GM12878 (cell line): ENCODE results near the gene THBD. TPM values are rescaled to one million over a fixed set of nuclear protein-coding genes. Genes with fewer than 3 reads are reported as not detected.

Experiments used
- ATAC-seq: fragments of 200-7000 bp; cut with Tn5 transposase; 3 replicates; pipeline ENCODE4 v1.9.1; 2020; ENCODE audit warnings: mild to moderate bottlenecking, moderate library complexity
- BruUV-seq: library from RNA; stranded (reverse); fragments of 400-500 nt; replicated peaks from 2 replicates; lab custom pipeline; 2021; lab: Mats Ljungman, UMichigan
- CTCF ChIA-PET: fragments of 300-600 bp; sonication (Branson Sonifier 250); formaldehyde crosslinking; extraction: SDS; loops from one replicate; lab custom pipeline; 2021; ENCODE audit warnings: inconsistent platforms; lab: Yijun Ruan, JAX
- POLR2A ChIA-PET: fragments of 350-600 bp; formaldehyde crosslinking; extraction: SDS; loops from one replicate; lab custom pipeline; 2021; ENCODE audit warnings: inconsistent platforms; lab: Charles Lee
- RAD21 ChIA-PET: fragments of 300-600 bp; sonication (Branson Sonifier 250); formaldehyde crosslinking; loops from one replicate; lab custom pipeline; 2023; ENCODE audit warnings: antibody characterized with exemption; ENCODE audit not compliant: unreplicated experiment; lab: Charles Lee
- SMC1A ChIA-PET: fragments of 300-600 bp; sonication (Branson Sonifier 250); formaldehyde crosslinking; loops from one replicate; lab custom pipeline; 2023; ENCODE audit not compliant: unreplicated experiment, uncharacterized antibody; lab: Charles Lee
- DNase-seq: peaks from one replicate; pipeline ENCODE4 v3.0.0-alpha.2; 2011; ENCODE audit warnings: low read depth, low spot score
- FAIRE-seq: peaks from 3 replicates; lab custom pipeline; 2011; peaks lifted over from hg19 to GRCh38; lab: Jason Lieb, UNC
- H2AFZ ChIP-seq: 2 replicates; pipeline ENCODE4 v1.6.0; 2011; ENCODE audit warnings: low read depth, low read length, control low read depth; ENCODE audit not compliant: control insufficient read depth
- H3K27ac ChIP-seq: 2 replicates; pipeline ENCODE4 v1.5.1; 2011; ENCODE audit warnings: control low read depth; ENCODE audit not compliant: control insufficient read depth, insufficient read depth
- H3K27me3 ChIP-seq, 2 experiments: replicated peaks in 1 of 2; 2 replicates each; pipeline versions ENCODE4 v1.6.0 to v1.6.1; 2011; ENCODE audit warnings: low read length in 1 of 2; ENCODE audit not compliant: control insufficient read depth in 2 of 2, insufficient read depth in 2 of 2
- H3K36me3 ChIP-seq, 2 experiments: 2 replicates each; pipeline ENCODE4 v1.5.1; 2011; ENCODE audit warnings: low read length in 1 of 2; ENCODE audit not compliant: control insufficient read depth in 2 of 2, insufficient read depth in 2 of 2
- H3K4me1 ChIP-seq: 2 replicates; pipeline ENCODE4 v1.6.1; 2011; ENCODE audit warnings: mild to moderate bottlenecking, low read length, moderate library complexity, mixed read lengths; ENCODE audit not compliant: control insufficient read depth, insufficient read depth
- H3K4me2 ChIP-seq: 2 replicates; pipeline ENCODE4 v1.6.0; 2011; ENCODE audit warnings: control low read depth; ENCODE audit not compliant: control insufficient read depth, insufficient read depth
- H3K4me3 ChIP-seq: fragments of 200-600 bp; sonication (generic); 2 replicates; pipeline ENCODE4 v1.5.1; 2016
- H3K79me2 ChIP-seq: 2 replicates; pipeline ENCODE4 v1.6.0; 2011; ENCODE audit warnings: low read length; ENCODE audit not compliant: control insufficient read depth, insufficient read depth
- H3K9ac ChIP-seq: 2 replicates; pipeline ENCODE4 v1.8.0; 2011; ENCODE audit warnings: low read length, control low read depth, mixed read lengths; ENCODE audit not compliant: control insufficient read depth, insufficient read depth
- H3K9me3 ChIP-seq: replicated peaks from 3 replicates; pipeline ENCODE4 v1.5.1; 2011; ENCODE audit warnings: mild to moderate bottlenecking, low read length; ENCODE audit not compliant: control insufficient read depth, insufficient read depth
- H4K20me1 ChIP-seq: 2 replicates; pipeline ENCODE4 v1.6.0; 2011; ENCODE audit not compliant: control insufficient read depth, insufficient read depth
- BMI1 ChIP-seq: fragments of 450-650 bp; IDR thresholded peaks from 2 replicates; pipeline ENCODE4 v1.6.1; 2016; ENCODE audit warnings: mild to moderate bottlenecking, moderate library complexity, borderline replicate concordance
- CBFB ChIP-seq: IDR thresholded peaks from 2 replicates; pipeline ENCODE4 v1.6.1; 2016; ENCODE audit warnings: antibody characterized with exemption, low read depth
- CHD1 ChIP-seq: IDR thresholded peaks from 2 replicates; pipeline ENCODE4 v1.6.1; 2012; ENCODE audit warnings: low read depth, low read length, improper control_type of control experiment
- DPF2 ChIP-seq: fragments of 450-650 bp; IDR thresholded peaks from 2 replicates; pipeline ENCODE4 v1.6.1; 2017; ENCODE audit warnings: mild to moderate bottlenecking
- E4F1 ChIP-seq: fragments of 450-650 bp; IDR thresholded peaks from 2 replicates; pipeline ENCODE4 v1.6.1; 2018; ENCODE audit warnings: borderline replicate concordance, mild to moderate bottlenecking; ENCODE audit not compliant: partially characterized antibody
- ETV6 ChIP-seq, 2 experiments: fragments of 450-650 bp in 1 of 2; IDR thresholded peaks in 1 of 2; conservative IDR thresholded peaks in 1 of 2; 2 replicates each; pipeline ENCODE4 v1.6.1; 2014; ENCODE audit warnings: antibody characterized with exemption in 1 of 2, borderline replicate concordance in 1 of 2, low read depth in 1 of 2, mild to moderate bottlenecking in 1 of 2, moderate library complexity in 1 of 2
- HSF1 ChIP-seq: fragments of 150-350 bp; IDR thresholded peaks from 2 replicates; pipeline ENCODE4 v1.6.1; 2014; ENCODE audit warnings: mild to moderate bottlenecking, low read depth, low read length
- JUNB ChIP-seq: IDR thresholded peaks from 2 replicates; pipeline ENCODE4 v1.6.1; 2016; ENCODE audit warnings: antibody characterized with exemption, mild to moderate bottlenecking
- NBN ChIP-seq: fragments of 450-650 bp; IDR thresholded peaks from 2 replicates; pipeline ENCODE4 v1.6.1; 2016
- PAX5 ChIP-seq: IDR thresholded peaks from 2 replicates; pipeline ENCODE4 v1.6.1; 2011; ENCODE audit warnings: low read depth, low read length, borderline replicate concordance
- SMAD1 ChIP-seq: fragments of 450-650 bp; IDR thresholded peaks from 2 replicates; pipeline ENCODE4 v1.6.1; 2018; ENCODE audit warnings: mild to moderate bottlenecking, low read depth; ENCODE audit not compliant: partially characterized antibody
- SUZ12 ChIP-seq: fragments of 200-600 bp; sonication (generic); IDR thresholded peaks from one replicate; pipeline ENCODE4 v1.6.1; 2018; ENCODE audit warnings: antibody characterized with exemption, mild to moderate bottlenecking; ENCODE audit not compliant: unreplicated experiment
- WGBS: methylation state at CpG from one replicate; pipeline ENCODE4 v1.1.6; 2016; ENCODE audit warnings: low lambda C conversion rate; ENCODE audit not compliant: insufficient replicate concordance, insufficient coverage; ENCODE audit errors: missing lambda C conversion rate; 5-methylcytosine and 5-hydroxymethylcytosine counted together
- in situ Hi-C: fragments of 300-500 bp; cut with MboI; formaldehyde crosslinking; loops from 9 replicates; pipeline ENCODE4 v1.14.3; 2018; ENCODE audit warnings: mixed read lengths
- intact Hi-C: fragments of 100-400 bp; cut with micrococcal nuclease; formaldehyde crosslinking; loops from one replicate; pipeline ENCODE4 v1.14.2; 2022; ENCODE audit not compliant: unreplicated experiment
- polyA plus RNA-seq, 11 experiments: library from polyadenylated mRNA; depleted of rRNA in 4 of 11; unstranded in 6 of 11; stranded (reverse) in 5 of 11; fragments of >200 nt; fragmentation: Nextera tagmentation in 4 of 11; fragmentation: Illumina TruSeq in 1 of 11; extraction: Ambion mirVana in 4 of 11; extraction: Trizol in 1 of 11; gene quantifications; 1 replicate in 1 of 11; 2 replicates in 10 of 11; pipeline versions ENCODE4 v1.2.1 to v1.2.3, GENCODE V29; 2011 to 2016; ENCODE audit warnings: inconsistent platforms in 2 of 11, missing spikeins in 2 of 11, low read depth in 1 of 11
- total RNA-seq, 4 experiments: library from RNA; depleted of rRNA in 3 of 4; stranded (reverse); fragments of >200 nt in 3 of 4; fragmentation: Illumina TruSeq in 1 of 4; extraction: Trizol in 1 of 4; gene quantifications; 2 replicates each; pipeline versions ENCODE4 v1.2.1 to v1.2.3, GENCODE V29; 2013 to 2021

Gene THBD
- total and polyA plus RNA-seq, 10 of the 15 experiments (the other 5 are each of a cell fraction or from before 2014, with no cell fraction given), result not detected

GRCh38 chr20:23094213-23094896 is 44.9 kb upstream of the THBD start:
- Histone ChIP-seq H3K9ac (no peak overlapping the region), H3K36me3 (no peaks in the 10 kb centered on the region), H3K79me2 (no peaks in the 10 kb centered on the region), H3K9me3 (no peaks in the 10 kb centered on the region), H3K4me1 (no peaks in the 10 kb centered on the region), H3K27me3 (peaks cover 0 to 6% of the 10 kb centered on the region in 2 experiments; a peak in 1 of 4 replicates), H3K4me3 (no peak overlapping the region), H4K20me1 (no peaks in the 10 kb centered on the region), H3K27ac (no peak overlapping the region), H3K4me2 (no peak overlapping the region), H2AFZ (no peak overlapping the region)
- ChIA-PET RAD21 (interaction anchor here (3.2 kb wide), 1 partner anchor 22 kb away, joined by 20 read pairs; no protein-coding TSS in a partner anchor), POLR2A (interaction anchor here (1.0 to 1.4 kb wide), 2 partner anchors 29 to 32 kb away, joined by 3 to 4 read pairs; no protein-coding TSS in a partner anchor), SMC1A (interaction anchor here (0.6 to 4.3 kb wide), 7 partner anchors 12 to 34 kb away, joined by 3 to 52 read pairs (median 4); no protein-coding TSS in a partner anchor), CTCF (interaction anchor here (1.1 to 1.6 kb wide), 4 partner anchors 11 to 31 kb away, joined by 3 to 7 read pairs (median 3); no protein-coding TSS in a partner anchor)
- intact Hi-C loops, result no loop called here
- in situ Hi-C loops, result no loop called here
- no TSS peak for BruUV-seq
- no peak for FAIRE-seq
- no peak for DNase-seq
- ATAC-seq, result 0 out of 3 replicates have a peak, but pooled peaks have one; percentile 10
- TF ChIP-seq JUNB (peak; percentile 33; the same call in 1 of the 2 replicates), ETV6 (conservative IDR thresholded peaks at IDR 0.05 in 1 of 2, IDR thresholded peaks at IDR 0.05 in 1 of 2; ENCODE audit: borderline replicate concordance in 1 of 2, low read depth in 1 of 2) (peak in 1 of 2 experiments; percentile 39; a peak in 1 of 4 replicates), SUZ12 (no peak)
- WGBS, result 20% methylated on average over 13 of the region's 13 CpGs

GRCh38 chr20:23093613-23094012 is 44.1 kb upstream of the THBD start:
- no peak overlapping the region for H2AFZ ChIP-seq
- H3K4me3 ChIP-seq, result no peak overlapping the region
- CTCF ChIA-PET, result no interaction called here
- no peak overlapping the region for H3K9ac ChIP-seq
- H3K27ac ChIP-seq, result no peak overlapping the region
- WGBS, result 17% methylated on average over 3 of the region's 3 CpGs
- no peak for ATAC-seq
- DNase-seq, result no peak
- H3K79me2 ChIP-seq, result no peaks in the 10 kb centered on the region
- peaks cover 0 to 6% of the 10 kb centered on the region in 2 experiments; a peak in 1 of 4 replicates for H3K27me3 ChIP-seq
- SMC1A ChIA-PET, result interaction anchor here (1.0 to 1.2 kb wide), 4 partner anchors 22 to 30 kb away, joined by 3 to 4 read pairs (median 3); no protein-coding TSS in a partner anchor
- BruUV-seq, result no TSS peak
- H3K4me2 ChIP-seq, result no peak overlapping the region
- no peaks in the 10 kb centered on the region for H3K36me3 ChIP-seq
- POLR2A ChIA-PET, result interaction anchor here (1.0 to 1.9 kb wide), 2 partner anchors 10 to 33 kb away, joined by 3 to 4 read pairs; no protein-coding TSS in a partner anchor
- in situ Hi-C loops, result no loop called here
- intact Hi-C loops, result no loop called here
- FAIRE-seq, result no peak
- H3K9me3 ChIP-seq, result no peaks in the 10 kb centered on the region
- RAD21 ChIA-PET, result no interaction called here
- H3K4me1 ChIP-seq, result no peaks in the 10 kb centered on the region; the same call in 1 of the 2 replicates
- no peaks in the 10 kb centered on the region for H4K20me1 ChIP-seq
- TF ChIP-seq SMAD1 (no peak), CHD1 (no peak), PAX5 (no peak), E4F1 (no peak), CBFB (no peak), DPF2 (no peak), BMI1 (no peak), NBN (no peak), HSF1 (no peak)
